ENCODE measurements around the gene DALRD3. TPM values are rescaled to one million over a fixed set of nuclear protein-coding genes. Genes with fewer than 3 reads are reported as not detected.

Gene DALRD3
- total RNA-seq, 4 donors from 2014 or later = 35.7 to 48.6 (median 43.8) TPM

DNA sequence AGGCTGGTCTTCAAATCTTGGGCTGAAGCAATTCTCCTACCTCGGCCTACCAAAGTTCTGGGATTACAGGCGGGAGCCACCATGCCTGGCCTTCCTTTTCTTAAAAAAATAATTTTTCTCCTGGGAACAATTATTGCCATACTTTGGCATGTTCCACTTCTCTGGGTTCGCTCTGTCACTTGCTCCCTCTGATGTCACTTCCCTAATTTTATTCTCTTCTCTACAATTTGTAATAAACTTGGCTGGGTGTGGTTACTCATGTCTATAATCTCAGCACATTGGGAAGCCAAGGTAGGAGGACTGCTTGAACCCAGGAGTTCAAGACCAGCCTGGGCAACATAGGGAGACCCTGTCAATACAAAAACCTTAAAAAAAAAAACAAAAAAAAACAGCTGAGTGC is 16.9 kb upstream of the DALRD3 start:
- no peak for DNase-seq (ENCODE audit: low spot score in 2 of 2)
- TF ChIP-seq POLR2A (IDR thresholded peaks at IDR 0.05) = no peak
- Histone ChIP-seq H3K4me1 (peaks cover 0 to 3% (median 0%) of the 10 kb centered on the region in 4 donors), H3K36me3 (peaks cover 6 to 90% (median 10%) of the 10 kb centered on the region in 3 donors), H3K27me3 (no peaks in the 10 kb centered on the region), H3K9me3 (no peaks in the 10 kb centered on the region), H3K4me3 (no peak overlapping the region), H3K27ac (no peak overlapping the region)
- 82 to 87% methylated on average over 3 of the region's 3 CpGs for WGBS, 2 donors

DNA sequence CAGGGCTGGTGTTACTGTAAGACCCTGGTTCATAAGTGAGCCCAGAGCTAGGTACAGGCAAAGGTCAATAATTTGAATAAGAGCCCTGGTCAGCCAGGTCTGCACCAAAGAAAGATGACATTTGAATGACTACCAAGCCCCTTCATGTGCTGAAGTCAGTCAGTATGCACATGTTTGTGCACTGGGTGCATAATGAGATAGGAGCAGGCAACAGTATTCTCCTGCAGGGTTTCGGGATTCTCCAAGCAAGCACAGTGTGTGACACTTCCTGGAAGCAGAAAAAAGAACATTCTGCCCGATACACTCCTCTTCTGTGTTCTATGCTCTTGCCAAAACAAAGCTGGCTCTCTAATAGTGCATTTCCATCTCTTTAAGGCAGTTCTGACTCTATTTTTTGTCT is 16.3 kb upstream of the DALRD3 start:
- 88 to 92% methylated on average over 2 of the region's 2 CpGs for WGBS, 2 donors
- H3K36me3 ChIP-seq = peaks cover 6 to 89% (median 10%) of the 10 kb centered on the region in 3 donors

DNA sequence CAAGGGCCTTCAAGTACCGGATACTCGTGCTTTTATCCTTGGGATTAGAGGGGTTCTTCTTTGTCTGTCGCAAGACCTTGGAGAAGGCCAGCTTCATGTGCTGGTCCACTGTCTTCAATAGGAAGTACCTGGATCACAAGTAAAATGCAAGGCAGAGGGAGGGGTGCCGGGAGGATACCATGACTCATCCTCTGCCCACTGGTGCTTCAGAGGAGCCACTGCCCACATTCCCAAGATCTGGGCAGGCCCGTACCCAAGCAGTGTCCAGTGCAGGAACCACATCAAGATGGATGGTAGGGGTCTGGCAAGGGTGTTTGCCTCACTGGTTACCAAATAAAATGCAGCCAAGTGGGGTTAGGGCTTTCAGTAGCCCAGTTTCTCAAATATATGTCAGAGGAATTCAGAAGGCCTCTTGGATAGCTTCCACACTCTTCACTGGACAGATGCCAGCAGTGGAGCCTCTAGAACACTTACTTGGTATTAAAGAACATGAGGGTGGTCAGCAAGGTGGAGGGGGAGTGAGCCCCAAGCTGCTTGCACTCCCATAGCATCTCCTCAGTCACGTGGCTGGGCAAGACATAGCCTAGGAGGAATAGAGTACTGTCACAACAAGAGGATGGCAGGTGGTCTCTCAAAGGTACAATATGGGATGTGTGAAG is 14.4 kb upstream of the DALRD3 start:
- H3K9me3 ChIP-seq = no peaks in the 10 kb centered on the region
- no peak overlapping the region for H3K4me3 ChIP-seq
- no peaks in the 10 kb centered on the region for H3K27me3 ChIP-seq
- H3K4me1 ChIP-seq = peaks cover 0 to 21% (median 10%) of the 10 kb centered on the region in 4 donors
- no peak for TF ChIP-seq EP300 (IDR thresholded peaks at IDR 0.05)
- TF ChIP-seq, protein P1, sequence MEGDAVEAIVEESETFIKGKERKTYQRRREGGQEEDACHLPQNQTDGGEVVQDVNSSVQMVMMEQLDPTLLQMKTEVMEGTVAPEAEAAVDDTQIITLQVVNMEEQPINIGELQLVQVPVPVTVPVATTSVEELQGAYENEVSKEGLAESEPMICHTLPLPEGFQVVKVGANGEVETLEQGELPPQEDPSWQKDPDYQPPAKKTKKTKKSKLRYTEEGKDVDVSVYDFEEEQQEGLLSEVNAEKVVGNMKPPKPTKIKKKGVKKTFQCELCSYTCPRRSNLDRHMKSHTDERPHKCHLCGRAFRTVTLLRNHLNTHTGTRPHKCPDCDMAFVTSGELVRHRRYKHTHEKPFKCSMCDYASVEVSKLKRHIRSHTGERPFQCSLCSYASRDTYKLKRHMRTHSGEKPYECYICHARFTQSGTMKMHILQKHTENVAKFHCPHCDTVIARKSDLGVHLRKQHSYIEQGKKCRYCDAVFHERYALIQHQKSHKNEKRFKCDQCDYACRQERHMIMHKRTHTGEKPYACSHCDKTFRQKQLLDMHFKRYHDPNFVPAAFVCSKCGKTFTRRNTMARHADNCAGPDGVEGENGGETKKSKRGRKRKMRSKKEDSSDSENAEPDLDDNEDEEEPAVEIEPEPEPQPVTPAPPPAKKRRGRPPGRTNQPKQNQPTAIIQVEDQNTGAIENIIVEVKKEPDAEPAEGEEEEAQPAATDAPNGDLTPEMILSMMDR (IDR thresholded peaks at IDR 0.05) = no peak
- DNase-seq (ENCODE audit: low spot score in 2 of 2) = no peak
- 89 to 90% methylated on average over 6 of the region's 6 CpGs for WGBS, 2 donors
- peaks cover 6 to 70% (median 10%) of the 10 kb centered on the region in 3 donors for H3K36me3 ChIP-seq
- H3K27ac ChIP-seq = no peak overlapping the region

More for the DNA sequence above, 16.3 kb upstream of the DALRD3 start:
- Histone ChIP-seq H3K9me3 (no peaks in the 10 kb centered on the region), H3K4me1 (peaks cover 0 to 6% (median under 1%) of the 10 kb centered on the region in 4 donors), H3K4me3 (no peak overlapping the region), H3K27ac (no peak overlapping the region), H3K27me3 (no peaks in the 10 kb centered on the region)
- TF ChIP-seq, protein P1 (IDR thresholded peaks at IDR 0.05) = no peak
- TF ChIP-seq EP300 (IDR thresholded peaks at IDR 0.05) (no peak), POLR2A (IDR thresholded peaks at IDR 0.05) (no peak)
- no peak for DNase-seq (ENCODE audit: low spot score in 2 of 2)

DNA sequence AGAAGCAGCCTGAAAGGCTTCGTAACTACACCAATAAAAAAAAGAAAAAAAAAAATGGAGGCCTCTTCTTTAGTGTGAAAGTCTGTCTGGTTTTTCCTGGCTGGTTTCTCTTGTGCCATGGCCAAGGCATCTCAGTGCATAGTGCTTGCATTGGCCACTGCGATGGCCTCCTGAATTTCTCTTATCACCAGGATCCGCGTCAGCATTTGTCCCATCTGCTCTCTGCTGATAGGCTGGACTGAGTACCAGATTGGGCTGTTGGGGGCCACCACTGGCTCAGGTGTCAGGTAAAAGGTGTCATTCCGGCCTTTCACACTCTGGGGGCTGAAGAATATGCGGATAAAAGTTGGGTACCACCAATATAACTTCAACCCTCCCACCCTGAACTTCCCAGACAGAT is 11.9 kb upstream of the DALRD3 start:
- TF ChIP-seq POLR2A (IDR thresholded peaks at IDR 0.05) (no peak), EP300 (IDR thresholded peaks at IDR 0.05) (no peak)
- TF ChIP-seq, protein P1 (IDR thresholded peaks at IDR 0.05) = no peak
- Histone ChIP-seq H3K9me3 (no peaks in the 10 kb centered on the region), H3K4me1 (peaks cover 0 to 38% (median 10%) of the 10 kb centered on the region in 4 donors), H3K27ac (peak overlapping the region in 1 of 4 donors; percentile 99), H3K4me3 (no peak overlapping the region), H3K36me3 (peaks cover 6 to 74% (median 10%) of the 10 kb centered on the region in 3 donors), H3K27me3 (no peaks in the 10 kb centered on the region)
- WGBS, 2 donors = 87 to 94% methylated on average over 6 of the region's 6 CpGs
- no peak for DNase-seq (ENCODE audit: low spot score in 2 of 2)

DNA sequence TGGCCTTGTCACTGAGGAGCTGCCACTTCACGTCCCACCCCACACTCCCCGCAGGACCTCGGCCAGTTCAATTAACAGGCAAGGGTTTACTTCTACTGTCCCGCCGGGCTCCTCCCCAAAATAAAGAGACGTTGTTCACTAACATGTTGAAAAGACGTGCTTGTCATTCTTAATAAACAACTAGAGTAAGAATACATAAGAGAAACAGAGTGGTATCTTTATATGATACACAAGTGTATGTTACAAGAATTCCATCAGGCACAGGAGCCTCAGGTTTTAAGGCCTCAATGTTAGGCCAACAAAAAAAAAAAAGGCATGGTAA is 11.1 kb upstream of the DALRD3 start:
- no peaks in the 10 kb centered on the region for H3K27me3 ChIP-seq
- no peak for DNase-seq (ENCODE audit: low spot score in 2 of 2)
- H3K36me3 ChIP-seq = peaks cover 6 to 74% (median 14%) of the 10 kb centered on the region in 3 donors
- TF ChIP-seq EP300 (IDR thresholded peaks at IDR 0.05) (no peak), POLR2A (IDR thresholded peaks at IDR 0.05) (no peak)
- TF ChIP-seq, protein P1 (IDR thresholded peaks at IDR 0.05) = no peak
- H3K4me3 ChIP-seq = peak overlapping the region; percentile 52 to 84 (median 74)
- no peaks in the 10 kb centered on the region for H3K9me3 ChIP-seq
- 0 to 1% methylated on average over 7 of the region's 7 CpGs for WGBS, 2 donors
- peaks cover 0 to 43% (median 10%) of the 10 kb centered on the region in 4 donors for H3K4me1 ChIP-seq
- peak overlapping the region; percentile 90 to 99 (median 96) for H3K27ac ChIP-seq
